Liver (tissue), 9 donors: Measurements from ENCODE around the gene EXOC4. TPM values are rescaled to one million over a fixed set of nuclear protein-coding genes. Genes with fewer than 3 reads are reported as not detected.

Experiments used
- DNase-seq: peaks from one replicate; pipeline ENCODE4 v3.0.0-alpha.2; 2017; ENCODE audit warnings: low spot score
- H3K27ac ChIP-seq, 2 donors: one replicate each; pipeline ENCODE4 v1.7.0; 2013; ENCODE audit warnings: inconsistent platforms in 2 of 2, low read length in 2 of 2, control low read depth in 1 of 2, low read depth in 1 of 2, mild to moderate bottlenecking in 1 of 2
- H3K27me3 ChIP-seq, 4 donors: one replicate each; pipeline versions ENCODE4 v1.6.1 to v1.7.0; 2013; ENCODE audit warnings: low read length in 3 of 4, inconsistent platforms in 1 of 4, mild to moderate bottlenecking in 1 of 4, moderate library complexity in 1 of 4; ENCODE audit not compliant: control insufficient read depth in 4 of 4, insufficient read depth in 4 of 4
- H3K36me3 ChIP-seq, 4 donors: one replicate each; pipeline versions ENCODE4 v1.6.1 to v1.7.0; 2013; ENCODE audit warnings: low read length in 3 of 4, mild to moderate bottlenecking in 3 of 4, low read depth in 1 of 4, moderate library complexity in 1 of 4; ENCODE audit not compliant: control insufficient read depth in 4 of 4, insufficient read depth in 3 of 4
- H3K4me1 ChIP-seq, 4 donors: one replicate each; pipeline versions ENCODE4 v1.6.1 to v1.7.0; 2013; ENCODE audit warnings: low read length in 3 of 4, mild to moderate bottlenecking in 3 of 4, moderate library complexity in 1 of 4; ENCODE audit not compliant: control insufficient read depth in 4 of 4, insufficient read depth in 4 of 4
- H3K4me3 ChIP-seq, 3 donors: one replicate each; pipeline versions ENCODE4 v1.6.1 to v1.7.0; 2013; ENCODE audit warnings: low read length in 3 of 3, control low read depth in 1 of 3, low read depth in 1 of 3, mild to moderate bottlenecking in 1 of 3
- H3K9ac ChIP-seq, 2 donors: one replicate each; pipeline ENCODE4 v1.7.0; 2013; ENCODE audit warnings: low read length in 2 of 2, mild to moderate bottlenecking in 2 of 2, moderate library complexity in 2 of 2, control low read depth in 1 of 2, low read depth in 1 of 2
- H3K9me3 ChIP-seq, 4 donors: one replicate each; pipeline versions ENCODE4 v1.6.1 to v1.7.0; 2013; ENCODE audit warnings: low read length in 3 of 4; ENCODE audit not compliant: control insufficient read depth in 4 of 4
- ATF3 ChIP-seq: IDR thresholded peaks from 2 replicates; pipeline ENCODE4 v1.6.1; 2016; ENCODE audit warnings: antibody characterized with exemption
- FOXA2 ChIP-seq: IDR thresholded peaks from 2 replicates; pipeline ENCODE4 v1.6.1; 2016; ENCODE audit warnings: antibody characterized with exemption
- GABPA ChIP-seq, 2 donors: IDR thresholded peaks in 1 of 2; conservative IDR thresholded peaks in 1 of 2; 2 replicates each; pipeline ENCODE4 v1.6.1; 2016; ENCODE audit warnings: antibody characterized with exemption in 2 of 2, mild to moderate bottlenecking in 1 of 2, moderate library complexity in 1 of 2
- HNF4A ChIP-seq, 2 donors: conservative IDR thresholded peaks; 2 replicates each; pipeline ENCODE4 v1.6.1; 2016; ENCODE audit warnings: antibody characterized with exemption in 2 of 2, mild to moderate bottlenecking in 2 of 2
- HNF4G ChIP-seq: IDR thresholded peaks from 2 replicates; pipeline ENCODE4 v1.6.1; 2016; ENCODE audit warnings: antibody characterized with exemption
- MAX ChIP-seq: IDR thresholded peaks from 2 replicates; pipeline ENCODE4 v1.6.1; 2016; ENCODE audit warnings: antibody characterized with exemption
- RAD21 ChIP-seq, 2 donors: IDR thresholded peaks; 2 replicates each; pipeline ENCODE4 v1.6.1; 2016; ENCODE audit warnings: antibody characterized with exemption in 2 of 2, mild to moderate bottlenecking in 2 of 2
- REST ChIP-seq: IDR thresholded peaks from 2 replicates; pipeline ENCODE4 v1.6.1; 2016; ENCODE audit warnings: antibody characterized with exemption, mild to moderate bottlenecking
- YY1 ChIP-seq: IDR thresholded peaks from 2 replicates; pipeline ENCODE4 v1.6.1; 2016; ENCODE audit warnings: antibody characterized with exemption, mild to moderate bottlenecking
- WGBS: extraction: QIAGEN DNeasy Blood & Tissue Kit; methylation state at CpG from one replicate; pipeline ENCODE4 v1.1.7; 2013; 5-methylcytosine and 5-hydroxymethylcytosine counted together
- polyA plus RNA-seq, 2 donors: library from polyadenylated mRNA; stranded (reverse) in 1 of 2; unstranded in 1 of 2; fragments of 200-250 nt in 1 of 2; fragments of >200 nt in 1 of 2; fragmentation: Nextera tagmentation in 1 of 2; extraction: Ambion mirVana in 1 of 2; gene quantifications; one replicate each; pipeline versions ENCODE4 v1.2.1 to v1.2.3, GENCODE V29; 2013 to 2015
- total RNA-seq, 2 donors: library from RNA; depleted of rRNA; stranded (reverse); fragments of >200 nt; gene quantifications; one replicate each; pipeline ENCODE4 v1.2.3, GENCODE V29; 2014
- TF ChIP-seq, protein P1 (sequence below): fragments of 150-350 bp; IDR thresholded peaks from 2 replicates; pipeline ENCODE4 v1.5.1; 2017; ENCODE audit warnings: improper control_type of control experiment, low read depth, low read length; ENCODE audit not compliant: missing input control
- donor health status: healthy.
- donor health status: healthy.
- donor health status: healthy.
- donor health status: healthy.
- donor health status: healthy.

The EXOC4 gene
- total and polyA plus RNA-seq, 4 donors: 9.5 to 55.9 (median 23.6) TPM

- DNase-seq: no peak
- TF ChIP-seq, protein P1, sequence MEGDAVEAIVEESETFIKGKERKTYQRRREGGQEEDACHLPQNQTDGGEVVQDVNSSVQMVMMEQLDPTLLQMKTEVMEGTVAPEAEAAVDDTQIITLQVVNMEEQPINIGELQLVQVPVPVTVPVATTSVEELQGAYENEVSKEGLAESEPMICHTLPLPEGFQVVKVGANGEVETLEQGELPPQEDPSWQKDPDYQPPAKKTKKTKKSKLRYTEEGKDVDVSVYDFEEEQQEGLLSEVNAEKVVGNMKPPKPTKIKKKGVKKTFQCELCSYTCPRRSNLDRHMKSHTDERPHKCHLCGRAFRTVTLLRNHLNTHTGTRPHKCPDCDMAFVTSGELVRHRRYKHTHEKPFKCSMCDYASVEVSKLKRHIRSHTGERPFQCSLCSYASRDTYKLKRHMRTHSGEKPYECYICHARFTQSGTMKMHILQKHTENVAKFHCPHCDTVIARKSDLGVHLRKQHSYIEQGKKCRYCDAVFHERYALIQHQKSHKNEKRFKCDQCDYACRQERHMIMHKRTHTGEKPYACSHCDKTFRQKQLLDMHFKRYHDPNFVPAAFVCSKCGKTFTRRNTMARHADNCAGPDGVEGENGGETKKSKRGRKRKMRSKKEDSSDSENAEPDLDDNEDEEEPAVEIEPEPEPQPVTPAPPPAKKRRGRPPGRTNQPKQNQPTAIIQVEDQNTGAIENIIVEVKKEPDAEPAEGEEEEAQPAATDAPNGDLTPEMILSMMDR: no peak
- no peak for TF ChIP-seq HNF4A (conservative IDR thresholded peaks at IDR 0.05)
- no peak for TF ChIP-seq RAD21 (IDR thresholded peaks at IDR 0.05)
- TF ChIP-seq ATF3: no peak
- TF ChIP-seq MAX: no peak
- no peak for TF ChIP-seq GABPA (IDR thresholded peaks at IDR 0.05 in 1 of 2, conservative IDR thresholded peaks at IDR 0.05 in 1 of 2)
- TF ChIP-seq HNF4G: no peak
- H3K27me3 ChIP-seq: no peaks in the 10 kb centered on the region
- no peak overlapping the region for H3K4me3 ChIP-seq
- 95% methylated on average over 2 of the region's 2 CpGs for WGBS
- H3K36me3 ChIP-seq: peaks cover 0 to under 1% (median 0%) of the 10 kb centered on the region in 4 donors
- H3K9me3 ChIP-seq: no peaks in the 10 kb centered on the region
- no peak overlapping the region for H3K9ac ChIP-seq
- no peak overlapping the region for H3K27ac ChIP-seq
- no peaks in the 10 kb centered on the region for H3K4me1 ChIP-seq
These were observed 590.5 kb downstream of the EXOC4 start for GRCh38 chr7:133843341-133843740.

DNA sequence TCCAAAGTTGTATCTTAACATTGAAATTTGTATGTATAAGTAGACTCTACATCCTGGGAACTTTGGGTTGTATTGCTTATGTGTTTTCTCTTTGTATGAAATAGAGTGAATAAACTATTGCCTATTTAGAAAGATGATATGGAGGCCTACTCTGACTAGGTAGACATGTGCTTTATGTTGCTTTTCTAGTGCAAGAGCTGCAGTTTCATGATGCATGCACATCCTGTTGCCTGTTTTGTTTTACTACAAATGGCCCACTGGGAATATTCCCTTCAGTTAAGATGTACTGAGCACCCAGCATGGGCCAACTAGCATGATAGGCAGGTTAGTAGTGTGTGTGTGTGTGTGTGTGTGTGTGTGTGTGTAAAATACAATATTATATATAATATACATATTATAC lies 592.1 kb downstream of the EXOC4 start:
- Histone ChIP-seq H3K27me3 (no peaks in the 10 kb centered on the region), H3K9me3 (no peaks in the 10 kb centered on the region), H3K27ac (no peak overlapping the region), H3K4me3 (no peak overlapping the region), H3K4me1 (no peaks in the 10 kb centered on the region), H3K36me3 (peaks cover 0 to 2% (median 0%) of the 10 kb centered on the region in 4 donors), H3K9ac (no peak overlapping the region)
- TF ChIP-seq GABPA (IDR thresholded peaks at IDR 0.05 in 1 of 2, conservative IDR thresholded peaks at IDR 0.05 in 1 of 2): no peak
- no peak for TF ChIP-seq REST
- TF ChIP-seq FOXA2: no peak
- TF ChIP-seq ATF3: no peak
- no peak for TF ChIP-seq YY1
- no peak for TF ChIP-seq HNF4A (conservative IDR thresholded peaks at IDR 0.05)
- DNase-seq: no peak
